ENCODE data around the gene IPPK.

The IPPK gene

GRCh38 chr9:92711146-92711545 is 41.2 kb upstream of the IPPK start:
- ChIA-PET CTCF (no interaction called here), POLR2A (ENCODE audit: low non-redundant PET) (no interaction called here)
- no peak for TF ChIP-seq CTCF (conservative IDR thresholded peaks at IDR 0.05; ENCODE audit: low read depth)
- DNase-seq (ENCODE audit: low spot score), result no peak
- H3K27ac ChIP-seq, result peak overlapping the region; percentile 67

- TF ChIP-seq CTCF (conservative IDR thresholded peaks at IDR 0.05; ENCODE audit: low read depth), result no peak
- no peak for DNase-seq (ENCODE audit: low spot score)
- CTCF ChIA-PET, result no interaction called here
- POLR2A ChIA-PET (ENCODE audit: low non-redundant PET), result no interaction called here
- H3K27ac ChIP-seq, result peak overlapping the region; percentile 67
Measured at GRCh38 chr9:92710368-92710767, 40.4 kb upstream of the IPPK start.

- H3K27ac ChIP-seq, result peak overlapping the region; percentile 67
- CTCF ChIA-PET, result interaction anchor here (0.5 kb wide), 1 partner anchor 85 kb away, joined by 5 read pairs; no protein-coding TSS in a partner anchor
- TF ChIP-seq CTCF (conservative IDR thresholded peaks at IDR 0.05; ENCODE audit: low read depth), result no peak
- DNase-seq (ENCODE audit: low spot score), result no peak
- POLR2A ChIA-PET (ENCODE audit: low non-redundant PET), result interaction anchor here (0.5 kb wide), 1 partner anchor 34 kb away, joined by 5 read pairs; no protein-coding TSS in a partner anchor
Measured at GRCh38 chr9:92709954-92710353, 40.0 kb upstream of the IPPK start.

- DNase-seq (ENCODE audit: low spot score), result peak; percentile 56
- ChIA-PET CTCF (interaction anchor here (0.5 kb wide), 1 partner anchor 86 kb away, joined by 5 read pairs; no protein-coding TSS in a partner anchor), POLR2A (ENCODE audit: low non-redundant PET) (no interaction called here)
- H3K27ac ChIP-seq, result no peak overlapping the region; the same call in 1 of the 2 replicates
- TF ChIP-seq CTCF (conservative IDR thresholded peaks at IDR 0.05; ENCODE audit: low read depth), result no peak
Measured at GRCh38 chr9:92709240-92709639, 39.3 kb upstream of the IPPK start.

- ChIA-PET CTCF (interaction anchor here (0.6 to 0.9 kb wide), 3 partner anchors 14 to 55 kb away, joined by 3 to 4 read pairs (median 3); no protein-coding TSS in a partner anchor), POLR2A (ENCODE audit: low non-redundant PET) (no interaction called here)
- no peak for DNase-seq (ENCODE audit: low spot score)
- H3K27ac ChIP-seq, result no peak overlapping the region
- no peak for TF ChIP-seq CTCF (conservative IDR thresholded peaks at IDR 0.05; ENCODE audit: low read depth)
Measured at GRCh38 chr9:92707530-92707929, 37.6 kb upstream of the IPPK start.

- H3K27ac ChIP-seq, result peak overlapping the region; percentile 47
Measured at GRCh38 chr9:92706218-92706940, 36.4 kb upstream of the IPPK start.

More at GRCh38 chr9:92706218-92706940, 36.4 kb upstream of the IPPK start:
- TF ChIP-seq CTCF (conservative IDR thresholded peaks at IDR 0.05; ENCODE audit: low read depth), result peak; percentile 33; the same call in 1 of the 2 replicates
- ChIA-PET CTCF (interaction anchor here (0.7 kb wide), 1 partner anchor 36 kb away, joined by 3 read pairs; the partner anchor contains the start of gene IPPK), POLR2A (ENCODE audit: low non-redundant PET) (no interaction called here)
- peak; percentile 57 for DNase-seq (ENCODE audit: low spot score)
